HepG2 (cell line): ENCODE results near the gene HCRT. TPM values are rescaled to one million over a fixed set of nuclear protein-coding genes. Genes with fewer than 3 reads are reported as not detected.

Source experiments
- ARID4A ChIP-seq: sonication (generic); formaldehyde crosslinking; IDR thresholded peaks from 2 replicates; pipeline ENCODE4 v1.5.0; 2020; ENCODE audit warnings: mild to moderate bottlenecking, missing genetic modification reagents, borderline replicate concordance
- ATRX ChIP-seq: sonication (generic); formaldehyde crosslinking; IDR thresholded peaks from 2 replicates; pipeline ENCODE4 v1.4.0; 2020; ENCODE audit warnings: missing genetic modification reagents, borderline replicate concordance
- CERS6 ChIP-seq: sonication (generic); formaldehyde crosslinking; IDR thresholded peaks from 2 replicates; pipeline ENCODE4 v1.5.0; 2020; ENCODE audit warnings: missing genetic modification reagents
- FOXM1 ChIP-seq: sonication (generic); formaldehyde crosslinking; IDR thresholded peaks from 2 replicates; pipeline ENCODE4 v1.5.0; 2020; ENCODE audit warnings: missing genetic modification reagents
- HHEX ChIP-seq: IDR thresholded peaks from 2 replicates; pipeline ENCODE4 v1.6.1; 2016; ENCODE audit warnings: control low read depth
- IRX3 ChIP-seq: sonication (generic); formaldehyde crosslinking; IDR thresholded peaks from 2 replicates; pipeline ENCODE4 v1.8.1; 2023; ENCODE audit warnings: mild to moderate bottlenecking, low read depth, missing genetic modification reagents, borderline replicate concordance
- MXD4 ChIP-seq: IDR thresholded peaks from 2 replicates; pipeline ENCODE4 v1.6.1; 2016; ENCODE audit warnings: mild to moderate bottlenecking, missing biosample characterization, missing genetic modification reagents
- NR1H2 ChIP-seq: sonication (generic); formaldehyde crosslinking; IDR thresholded peaks from 2 replicates; pipeline ENCODE4 v1.8.1; 2022; ENCODE audit warnings: low read depth, missing genetic modification reagents, borderline replicate concordance
- POLR2A ChIP-seq, 2 experiments: IDR thresholded peaks; 2 replicates each; pipeline ENCODE4 v1.6.1; 2011; ENCODE audit warnings: low read depth in 2 of 2, low read length in 2 of 2, mild to moderate bottlenecking in 1 of 2, moderate library complexity in 1 of 2; ENCODE audit not compliant: insufficient read depth in 1 of 2
- PRMT3 ChIP-seq: sonication (generic); formaldehyde crosslinking; IDR thresholded peaks from 2 replicates; pipeline ENCODE4 v1.8.1; 2022; ENCODE audit warnings: low read depth, mild to moderate bottlenecking, moderate library complexity, missing genetic modification reagents, borderline replicate concordance
- RXRB ChIP-seq: IDR thresholded peaks from 2 replicates; pipeline ENCODE4 v1.6.1; 2016; ENCODE audit warnings: borderline replicate concordance, missing genetic modification reagents, missing compliant biosample characterization
- TBL1XR1 ChIP-seq: fragments of 150-350 bp; IDR thresholded peaks from 2 replicates; pipeline ENCODE4 v1.6.1; 2014; ENCODE audit warnings: borderline replicate concordance, low read length; ENCODE audit not compliant: partially characterized antibody
- ZMYM4 ChIP-seq: sonication (generic); formaldehyde crosslinking; IDR thresholded peaks from 2 replicates; pipeline ENCODE4 v1.8.1; 2023; ENCODE audit warnings: mild to moderate bottlenecking, missing genetic modification reagents
- ZNF230 ChIP-seq: sonication (generic); formaldehyde crosslinking; IDR thresholded peaks from 2 replicates; pipeline ENCODE4 v1.4.0; 2020; ENCODE audit warnings: mild to moderate bottlenecking, missing genetic modification reagents
- ZNF598 ChIP-seq: sonication (generic); formaldehyde crosslinking; IDR thresholded peaks from 2 replicates; pipeline ENCODE4 v1.5.1; 2020; ENCODE audit warnings: mild to moderate bottlenecking, missing genetic modification reagents, borderline replicate concordance
- ZNF746 ChIP-seq: sonication (generic); formaldehyde crosslinking; IDR thresholded peaks from 2 replicates; pipeline ENCODE4 v1.8.0; 2022; ENCODE audit warnings: mild to moderate bottlenecking, missing genetic modification reagents
- ZNF773 ChIP-seq: sonication (generic); formaldehyde crosslinking; IDR thresholded peaks from 2 replicates; pipeline ENCODE4 v1.4.0; 2020; ENCODE audit warnings: missing genetic modification reagents, borderline replicate concordance
- ZNF839 ChIP-seq: sonication (generic); formaldehyde crosslinking; IDR thresholded peaks from 2 replicates; pipeline ENCODE4 v1.4.0; 2020; ENCODE audit warnings: missing genetic modification reagents, mild to moderate bottlenecking, borderline replicate concordance
- ZSCAN22 ChIP-seq: sonication (generic); formaldehyde crosslinking; IDR thresholded peaks from 2 replicates; pipeline ENCODE4 v1.4.0; 2020; ENCODE audit warnings: mild to moderate bottlenecking, missing genetic modification reagents
- ZXDC ChIP-seq: sonication (generic); formaldehyde crosslinking; IDR thresholded peaks from 2 replicates; pipeline ENCODE4 v1.5.0; 2020; ENCODE audit warnings: mild to moderate bottlenecking, missing genetic modification reagents
- polyA plus RNA-seq, 8 experiments: library from polyadenylated mRNA; depleted of rRNA in 3 of 8; stranded (reverse) in 7 of 8; unstranded in 1 of 8; fragments of >200 nt; fragmentation: Illumina TruSeq in 4 of 8; extraction: Trizol in 4 of 8; gene quantifications; 2 replicates each; pipeline versions ENCODE4 v1.2.1 to v1.2.3, GENCODE V29; 2011 to 2016; ENCODE audit warnings: low read depth in 4 of 8, missing spikeins in 1 of 8, mixed read lengths in 1 of 8; ENCODE audit not compliant: insufficient read depth in 1 of 8
- total RNA-seq, 5 experiments: library from RNA; depleted of rRNA; stranded (reverse); fragments of >200 nt; fragmentation: Illumina TruSeq; extraction: Trizol; gene quantifications; 2 replicates each; pipeline ENCODE4 v1.2.3, GENCODE V29; 2016; ENCODE audit warnings: low read depth in 1 of 5
- TF ChIP-seq, protein P1 (sequence below): sonication (generic); formaldehyde crosslinking; IDR thresholded peaks from 2 replicates; pipeline ENCODE4 v1.5.0; 2020; ENCODE audit warnings: mild to moderate bottlenecking, missing genetic modification reagents

The HCRT gene
- total and polyA plus RNA-seq, 2 of the 13 experiments (the other 11 are each of a cell fraction or from before 2014, with no cell fraction given) = not detected

GRCh38 chr17:42163113-42163512, 22.1 kb downstream of the HCRT start (continued):
- no peak for TF ChIP-seq PRMT3 (CRISPR knock-in tag)
- TF ChIP-seq MXD4 (CRISPR knock-in tag) = no peak
- TF ChIP-seq ZNF230 (CRISPR knock-in tag) = no peak
- no peak for TF ChIP-seq POLR2A (IDR thresholded peaks at IDR 0.05; ENCODE audit: insufficient read depth in 1 of 2, low read depth in 2 of 2, low read length in 2 of 2)
- TF ChIP-seq IRX3 (CRISPR knock-in tag) = no peak
- no peak for TF ChIP-seq NR1H2 (CRISPR knock-in tag)
- no peak for TF ChIP-seq ATRX
- TF ChIP-seq RXRB (CRISPR knock-in tag) = no peak
- no peak for TF ChIP-seq CERS6 (CRISPR knock-in tag)
- no peak for TF ChIP-seq ZSCAN22 (CRISPR knock-in tag)
- TF ChIP-seq HHEX (CRISPR knock-in tag) = no peak
- no peak for TF ChIP-seq ZXDC (CRISPR knock-in tag)
- TF ChIP-seq, protein P1, sequence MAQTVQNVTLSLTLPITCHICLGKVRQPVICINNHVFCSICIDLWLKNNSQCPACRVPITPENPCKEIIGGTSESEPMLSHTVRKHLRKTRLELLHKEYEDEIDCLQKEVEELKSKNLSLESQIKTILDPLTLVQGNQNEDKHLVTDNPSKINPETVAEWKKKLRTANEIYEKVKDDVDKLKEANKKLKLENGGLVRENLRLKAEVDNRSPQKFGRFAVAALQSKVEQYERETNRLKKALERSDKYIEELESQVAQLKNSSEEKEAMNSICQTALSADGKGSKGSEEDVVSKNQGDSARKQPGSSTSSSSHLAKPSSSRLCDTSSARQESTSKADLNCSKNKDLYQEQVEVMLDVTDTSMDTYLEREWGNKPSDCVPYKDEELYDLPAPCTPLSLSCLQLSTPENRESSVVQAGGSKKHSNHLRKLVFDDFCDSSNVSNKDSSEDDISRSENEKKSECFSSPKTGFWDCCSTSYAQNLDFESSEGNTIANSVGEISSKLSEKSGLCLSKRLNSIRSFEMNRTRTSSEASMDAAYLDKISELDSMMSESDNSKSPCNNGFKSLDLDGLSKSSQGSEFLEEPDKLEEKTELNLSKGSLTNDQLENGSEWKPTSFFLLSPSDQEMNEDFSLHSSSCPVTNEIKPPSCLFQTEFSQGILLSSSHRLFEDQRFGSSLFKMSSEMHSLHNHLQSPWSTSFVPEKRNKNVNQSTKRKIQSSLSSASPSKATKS (CRISPR knock-in tag) = no peak
- TF ChIP-seq ZNF598 = no peak
- no peak for TF ChIP-seq TBL1XR1
- TF ChIP-seq ZNF746 (CRISPR knock-in tag) = no peak
- TF ChIP-seq FOXM1 (CRISPR knock-in tag) = no peak
- TF ChIP-seq ZNF773 (CRISPR knock-in tag) = no peak
- TF ChIP-seq ARID4A (CRISPR knock-in tag) = no peak
- TF ChIP-seq ZNF839 (CRISPR knock-in tag) = no peak
- no peak for TF ChIP-seq ZMYM4
